Spleen (tissue), 11 donors: Measurements from ENCODE around the gene TMA7. TPM values are rescaled to one million over a fixed set of nuclear protein-coding genes. Genes with fewer than 3 reads are reported as not detected.

Experiments used
- DNase-seq: peaks from one replicate; pipeline ENCODE4 v3.0.0-alpha.2; 2020
- H3K27ac ChIP-seq, 8 donors: fragments of 200-600 bp; sonication (generic) in 7 of 8; 1 replicate in 4 of 8; 2 replicates in 4 of 8; pipeline versions ENCODE4 v1.5.0 to v1.8.0; 2016 to 2021; ENCODE audit warnings: inconsistent platforms in 4 of 8, mild to moderate bottlenecking in 4 of 8, moderate library complexity in 1 of 8
- H3K27me3 ChIP-seq, 7 donors: fragments of 200-600 bp; sonication (generic) in 6 of 7; replicated peaks in 1 of 7; 1 replicate in 4 of 7; 2 replicates in 3 of 7; pipeline versions ENCODE4 v1.5.0 to v1.8.0; 2016 to 2021; ENCODE audit warnings: inconsistent platforms in 3 of 7, mild to moderate bottlenecking in 1 of 7
- H3K36me3 ChIP-seq, 6 donors: fragments of 200-600 bp; sonication (generic) in 5 of 6; 1 replicate in 4 of 6; 2 replicates in 2 of 6; pipeline versions ENCODE4 v1.5.0 to v1.8.0; 2016 to 2021; ENCODE audit warnings: inconsistent platforms in 2 of 6
- H3K4me1 ChIP-seq, 6 donors: fragments of 200-600 bp; sonication (generic) in 5 of 6; 1 replicate in 3 of 6; 2 replicates in 3 of 6; pipeline versions ENCODE4 v1.5.0 to v1.8.0; 2016 to 2021; ENCODE audit warnings: inconsistent platforms in 3 of 6
- H3K4me3 ChIP-seq, 8 donors: fragments of 200-600 bp; sonication (generic) in 7 of 8; 1 replicate in 4 of 8; 2 replicates in 4 of 8; pipeline versions ENCODE4 v1.5.0 to v1.8.0; 2016 to 2021; ENCODE audit warnings: inconsistent platforms in 4 of 8, mild to moderate bottlenecking in 4 of 8, moderate library complexity in 2 of 8
- H3K9me3 ChIP-seq, 8 donors: fragments of 200-600 bp; sonication (generic) in 7 of 8; 1 replicate in 4 of 8; 2 replicates in 4 of 8; pipeline versions ENCODE4 v1.5.0 to v1.8.0; 2016 to 2021; ENCODE audit warnings: inconsistent platforms in 4 of 8
- POLR2A ChIP-seq, 3 donors: fragments of 450-650 bp; IDR thresholded peaks; one replicate each; pipeline ENCODE4 v1.5.1; 2017; ENCODE audit warnings: antibody characterized with exemption in 3 of 3, mild to moderate bottlenecking in 1 of 3
- POLR2AphosphoS5 ChIP-seq, 3 donors: sonication (generic); formaldehyde crosslinking; IDR thresholded peaks; one replicate each; pipeline ENCODE4 v1.5.1; 2017; ENCODE audit warnings: antibody characterized with exemption in 3 of 3
- WGBS, 5 donors: extraction: QIAGEN DNeasy Blood & Tissue Kit in 3 of 5; methylation state at CpG; one replicate each; pipeline versions ENCODE4 v1.1.5 to v1.1.7; 2013 to 2018; 5-methylcytosine and 5-hydroxymethylcytosine counted together
- intact Hi-C: fragments of 100-400 bp; cut with DNase I; formaldehyde crosslinking; loops from one replicate; pipeline ENCODE4 v1.15.0; 2023; ENCODE audit warnings: low total_unique reads
- polyA plus RNA-seq, 3 donors: library from polyadenylated mRNA; stranded (reverse); fragments of 200-250 nt; gene quantifications; one replicate each; pipeline ENCODE4 v1.2.1, GENCODE V29; 2013
- total RNA-seq, 7 donors: library from RNA; depleted of rRNA in 3 of 7; stranded (reverse); fragments of >200 nt in 3 of 7; fragmentation: NEBNext Ultra II Directional in 4 of 7; extraction: Animal tissue kit (Norgen Biotek cat#: 25700) in 4 of 7; gene quantifications; one replicate each; pipeline versions ENCODE4 v1.1.0 to v1.2.1, GENCODE V29; 2016 to 2021
- TF ChIP-seq, protein P1 (sequence below), 11 experiments: fragments of 200-600 bp in 7 of 11; fragments of 450-650 bp in 4 of 11; sonication (generic) in 4 of 11; IDR thresholded peaks in 8 of 11; conservative IDR thresholded peaks in 3 of 11; 1 replicate in 7 of 11; 2 replicates in 4 of 11; pipeline versions ENCODE4 v1.4.0 to v1.8.0; 2016 to 2021; ENCODE audit warnings: antibody characterized with exemption in 11 of 11, inconsistent platforms in 4 of 11, mild to moderate bottlenecking in 1 of 11
- donor health status: healthy with polysubstance abuse.
- donor health status: DM: no; HTN: no; CAD: no; lungs with moderate emphysema.
- donor health status: DM: no; HTN: no; CAD: no.
- donor health status: Bipolar disorder and iron deficiency.
- donor health status: healthy.
- donor health status: DM: no; HTN: no; CAD: no.
- donor health status: DM: yes; HTN: yes; CAD: no.

TMA7 gene
- total and polyA plus RNA-seq, 10 donors: 145 to 753 (median 216) TPM

DNA sequence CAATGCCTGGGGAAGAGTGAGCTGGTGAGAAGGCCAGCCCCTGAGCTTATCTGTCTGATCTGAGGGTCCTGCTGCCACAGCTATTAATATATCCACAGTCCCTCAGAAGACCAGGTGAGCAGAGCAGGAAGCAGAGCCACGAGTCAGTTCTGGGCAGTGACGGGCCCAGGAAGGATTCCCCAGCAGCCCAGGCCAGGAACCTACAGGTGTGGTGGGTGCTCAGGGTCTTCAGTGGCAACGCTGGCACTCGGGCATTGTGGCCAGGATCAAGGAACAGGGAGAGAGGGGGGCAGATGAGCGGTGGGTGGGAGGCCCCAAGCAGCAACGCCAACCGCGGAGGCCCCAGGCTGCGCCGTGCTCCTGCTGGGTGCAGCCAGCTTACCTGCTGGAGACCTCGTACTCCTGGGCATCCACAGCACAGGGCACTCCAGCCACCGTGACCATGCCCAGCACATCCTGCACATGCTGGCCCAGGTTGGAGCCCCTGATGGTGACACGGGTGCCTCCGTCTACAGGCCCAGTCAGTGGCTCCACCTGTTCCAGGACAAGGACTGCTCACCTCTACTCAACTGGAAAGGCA lies 22.4 kb upstream of the TMA7 start:
- intact Hi-C loops: no loop called here
- 77 to 92% (median 88%) methylated on average over 7 to 14 of the region's 14 CpGs for WGBS, 5 donors
- H3K36me3 ChIP-seq: peaks cover 0 to 67% (median 18%) of the 10 kb centered on the region in 6 donors
- H3K27me3 ChIP-seq: no peaks in the 10 kb centered on the region
- H3K4me1 ChIP-seq: peaks cover 0 to 34% (median 13%) of the 10 kb centered on the region in 6 donors
- no peak overlapping the region for H3K27ac ChIP-seq
- H3K9me3 ChIP-seq: no peaks in the 10 kb centered on the region
- H3K4me3 ChIP-seq: no peak overlapping the region
- TF ChIP-seq, protein P1, sequence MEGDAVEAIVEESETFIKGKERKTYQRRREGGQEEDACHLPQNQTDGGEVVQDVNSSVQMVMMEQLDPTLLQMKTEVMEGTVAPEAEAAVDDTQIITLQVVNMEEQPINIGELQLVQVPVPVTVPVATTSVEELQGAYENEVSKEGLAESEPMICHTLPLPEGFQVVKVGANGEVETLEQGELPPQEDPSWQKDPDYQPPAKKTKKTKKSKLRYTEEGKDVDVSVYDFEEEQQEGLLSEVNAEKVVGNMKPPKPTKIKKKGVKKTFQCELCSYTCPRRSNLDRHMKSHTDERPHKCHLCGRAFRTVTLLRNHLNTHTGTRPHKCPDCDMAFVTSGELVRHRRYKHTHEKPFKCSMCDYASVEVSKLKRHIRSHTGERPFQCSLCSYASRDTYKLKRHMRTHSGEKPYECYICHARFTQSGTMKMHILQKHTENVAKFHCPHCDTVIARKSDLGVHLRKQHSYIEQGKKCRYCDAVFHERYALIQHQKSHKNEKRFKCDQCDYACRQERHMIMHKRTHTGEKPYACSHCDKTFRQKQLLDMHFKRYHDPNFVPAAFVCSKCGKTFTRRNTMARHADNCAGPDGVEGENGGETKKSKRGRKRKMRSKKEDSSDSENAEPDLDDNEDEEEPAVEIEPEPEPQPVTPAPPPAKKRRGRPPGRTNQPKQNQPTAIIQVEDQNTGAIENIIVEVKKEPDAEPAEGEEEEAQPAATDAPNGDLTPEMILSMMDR (IDR thresholded peaks at IDR 0.05 in 8 of 11, conservative IDR thresholded peaks at IDR 0.05 in 3 of 11): no peak
- TF ChIP-seq POLR2A (IDR thresholded peaks at IDR 0.05): no peak
- no peak for TF ChIP-seq POLR2AphosphoS5 (IDR thresholded peaks at IDR 0.05)
- DNase-seq: no peak

DNA sequence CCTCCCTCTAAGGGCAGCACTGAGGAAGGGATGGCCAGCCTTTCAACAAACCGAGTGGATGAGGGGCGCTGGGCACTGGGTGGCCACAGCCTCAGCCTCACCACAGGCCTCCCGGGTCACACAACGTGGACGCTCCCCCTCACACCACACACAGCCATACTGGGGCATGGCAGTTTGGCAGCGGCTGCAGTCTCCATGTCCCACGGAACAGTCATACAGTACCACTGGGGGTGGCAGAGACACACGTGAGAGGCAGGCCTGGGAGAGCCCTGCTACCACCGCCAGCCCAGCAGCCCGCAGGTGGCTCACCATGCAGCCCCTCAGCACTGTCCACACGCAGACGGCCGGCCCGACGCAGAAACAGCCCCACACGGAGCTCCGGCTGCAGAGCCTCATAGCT lies 21.9 kb upstream of the TMA7 start:
- DNase-seq: no peak
- H3K27ac ChIP-seq: no peak overlapping the region
- H3K36me3 ChIP-seq: peaks cover 0 to 62% (median 16%) of the 10 kb centered on the region in 6 donors
- no peaks in the 10 kb centered on the region for H3K9me3 ChIP-seq
- TF ChIP-seq POLR2A (IDR thresholded peaks at IDR 0.05): no peak
- TF ChIP-seq, protein P1 (IDR thresholded peaks at IDR 0.05 in 8 of 11, conservative IDR thresholded peaks at IDR 0.05 in 3 of 11): no peak
- TF ChIP-seq POLR2AphosphoS5 (IDR thresholded peaks at IDR 0.05): no peak
- 89 to 95% (median 92%) methylated on average over 7 to 17 of the region's 17 CpGs for WGBS, 5 donors
- no peak overlapping the region for H3K4me3 ChIP-seq
- H3K4me1 ChIP-seq: peaks cover 0 to 35% (median 13%) of the 10 kb centered on the region in 6 donors
- intact Hi-C loops: no loop called here
- H3K27me3 ChIP-seq: no peaks in the 10 kb centered on the region

DNA sequence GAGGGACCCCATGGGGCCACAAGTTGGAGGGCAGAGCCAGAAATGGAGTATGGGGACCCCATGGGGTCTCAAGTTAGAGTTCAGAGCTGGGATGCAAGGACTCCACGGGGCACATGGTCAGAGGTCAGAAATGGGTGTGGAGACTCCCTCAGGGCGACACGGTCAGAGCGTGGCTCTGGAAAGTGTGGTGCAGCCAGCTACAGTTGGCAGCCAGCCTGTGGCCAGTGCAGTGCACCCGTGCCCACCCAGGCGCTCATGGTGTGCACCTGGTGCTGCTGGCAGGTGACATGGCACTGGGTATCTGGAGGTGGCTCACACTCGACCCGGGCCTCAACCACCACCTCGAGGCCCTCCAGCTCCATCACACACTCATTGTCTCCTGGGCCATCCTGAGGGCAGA lies 21.4 kb upstream of the TMA7 start:
- no peak for TF ChIP-seq POLR2A (IDR thresholded peaks at IDR 0.05)
- TF ChIP-seq, protein P1 (IDR thresholded peaks at IDR 0.05 in 8 of 11, conservative IDR thresholded peaks at IDR 0.05 in 3 of 11): no peak
- TF ChIP-seq POLR2AphosphoS5 (IDR thresholded peaks at IDR 0.05): no peak
- peaks cover 0 to 40% (median 15%) of the 10 kb centered on the region in 6 donors for H3K4me1 ChIP-seq
- intact Hi-C loops: no loop called here
- DNase-seq: no peak
- H3K36me3 ChIP-seq: peaks cover 0 to 62% (median 16%) of the 10 kb centered on the region in 6 donors
- 69 to 85% (median 81%) methylated on average over 6 to 9 of the region's 9 CpGs for WGBS, 5 donors
- H3K27ac ChIP-seq: peak overlapping the region in 3 of 8 donors; percentile 11 to 60 (median 27)
- H3K4me3 ChIP-seq: no peak overlapping the region
- no peaks in the 10 kb centered on the region for H3K27me3 ChIP-seq
- no peaks in the 10 kb centered on the region for H3K9me3 ChIP-seq

DNA sequence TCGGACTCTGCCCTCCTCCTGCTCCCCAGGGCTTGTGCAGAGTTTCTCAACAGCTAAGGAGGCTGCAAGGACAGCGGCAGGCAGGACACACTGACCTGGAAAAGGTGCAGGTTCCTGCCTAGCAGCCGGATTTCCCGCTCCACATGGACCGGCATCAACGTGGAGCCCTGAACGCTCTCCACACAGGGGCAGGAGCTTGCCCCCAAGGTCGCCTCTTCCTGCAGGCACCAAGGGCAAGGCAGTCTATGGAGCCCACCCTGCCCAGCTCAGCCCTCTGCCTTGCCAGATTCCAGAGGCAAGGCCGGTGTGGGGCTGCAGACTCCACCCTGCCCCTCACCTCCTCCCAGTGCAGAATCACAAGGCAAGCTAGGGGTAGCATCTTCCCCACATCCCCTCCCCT lies 20.9 kb upstream of the TMA7 start:
- Histone ChIP-seq H3K36me3 (peaks cover 0 to 62% (median 15%) of the 10 kb centered on the region in 6 donors), H3K4me3 (no peak overlapping the region), H3K9me3 (no peaks in the 10 kb centered on the region), H3K27ac (peak overlapping the region in 5 of 8 donors; percentile 35 to 60 (median 36)), H3K27me3 (no peaks in the 10 kb centered on the region), H3K4me1 (peaks cover 0 to 44% (median 16%) of the 10 kb centered on the region in 6 donors)
- no peak for TF ChIP-seq POLR2A (IDR thresholded peaks at IDR 0.05)
- TF ChIP-seq, protein P1 (IDR thresholded peaks at IDR 0.05 in 8 of 11, conservative IDR thresholded peaks at IDR 0.05 in 3 of 11): no peak
- TF ChIP-seq POLR2AphosphoS5 (IDR thresholded peaks at IDR 0.05): peak in 2 of 3 donors; percentile 71 to 79
- 72 to 84% (median 77%) methylated on average over 2 to 9 of the region's 9 CpGs for WGBS, 5 donors
- intact Hi-C loops: no loop called here
- DNase-seq: no peak
